Tibial nerve (tissue), 4 donors: ENCODE data around the gene DNAAF5.

ENCODE experiments used
- CTCF ChIP-seq, 5 experiments: fragments of 200-600 bp in 3 of 5; fragments of 450-650 bp in 2 of 5; sonication (generic) in 3 of 5; IDR thresholded peaks; one replicate each; pipeline ENCODE4 v1.5.1; 2016 to 2019; ENCODE audit warnings: antibody characterized with exemption in 5 of 5, mild to moderate bottlenecking in 3 of 5, moderate library complexity in 2 of 5
- EP300 ChIP-seq, 2 donors: sonication (generic); formaldehyde crosslinking; IDR thresholded peaks; one replicate each; pipeline ENCODE4 v1.6.1; 2017; ENCODE audit warnings: antibody characterized with exemption in 2 of 2, mild to moderate bottlenecking in 1 of 2
- POLR2A ChIP-seq, 2 donors: fragments of 450-650 bp; IDR thresholded peaks; one replicate each; pipeline ENCODE4 v1.6.1; 2017; ENCODE audit warnings: antibody characterized with exemption in 2 of 2, mild to moderate bottlenecking in 2 of 2, moderate library complexity in 2 of 2

DNA sequence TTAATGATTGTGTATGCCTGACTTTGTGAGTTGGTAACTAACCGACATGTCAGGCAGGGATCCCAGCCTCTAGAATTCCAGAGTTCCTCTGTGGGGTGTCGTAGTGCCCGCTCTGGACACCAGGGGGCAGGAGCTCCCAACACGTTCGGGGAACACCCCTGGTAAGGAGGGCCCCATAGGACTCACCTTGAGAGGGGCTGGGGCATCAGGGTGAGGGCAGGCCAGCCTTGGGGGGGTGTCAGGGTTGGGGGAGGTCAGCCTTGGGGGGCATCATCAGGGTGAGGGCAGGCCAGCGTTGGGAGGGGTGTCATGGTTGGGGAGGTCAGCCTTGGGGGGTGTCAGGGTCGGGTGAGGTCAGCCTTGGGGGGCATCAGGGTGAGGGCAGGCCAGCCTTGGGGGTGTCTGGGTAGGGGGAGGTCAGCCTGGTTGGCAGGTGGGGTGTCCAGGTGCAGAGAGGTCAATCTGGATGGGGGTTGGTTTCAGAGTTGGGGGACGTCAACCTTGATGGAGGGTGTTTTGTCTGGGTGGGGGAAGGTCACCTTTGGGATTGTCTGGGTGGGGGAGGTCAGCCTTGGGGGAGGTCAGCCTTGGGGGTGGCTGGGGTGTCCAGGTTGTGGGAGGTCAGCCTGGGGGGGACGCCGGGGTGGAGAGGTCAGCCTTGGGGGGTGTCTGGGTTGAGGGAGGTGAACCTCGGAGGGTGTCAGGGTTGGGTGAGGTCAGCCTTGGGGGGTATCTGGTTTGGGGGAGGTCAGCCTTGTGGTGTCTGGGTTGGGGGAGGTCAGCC lies 60.2 kb downstream of the DNAAF5 start:
- TF ChIP-seq CTCF (IDR thresholded peaks at IDR 0.05) (peak; percentile 68 to 88 (median 84)), POLR2A (IDR thresholded peaks at IDR 0.05) (no peak), EP300 (IDR thresholded peaks at IDR 0.05) (peak in 1 of 2 donors; percentile 23)
